Gastroesophageal sphincter (tissue), 3 donors: Measurements from ENCODE around the gene NT5DC1.

Experiments
- CTCF ChIP-seq, 4 experiments: fragments of 200-600 bp in 2 of 4; fragments of 450-650 bp in 2 of 4; sonication (generic) in 1 of 4; IDR thresholded peaks; one replicate each; pipeline ENCODE4 v1.5.1; 2017 to 2019; ENCODE audit warnings: antibody characterized with exemption in 4 of 4, mild to moderate bottlenecking in 2 of 4, moderate library complexity in 2 of 4
- EP300 ChIP-seq: sonication (generic); formaldehyde crosslinking; IDR thresholded peaks from one replicate; pipeline ENCODE4 v1.6.1; 2017; ENCODE audit warnings: antibody characterized with exemption, mild to moderate bottlenecking
- POLR2A ChIP-seq, 2 donors: fragments of 450-650 bp; IDR thresholded peaks; one replicate each; pipeline ENCODE4 v1.6.1; 2017; ENCODE audit warnings: antibody characterized with exemption in 2 of 2, mild to moderate bottlenecking in 2 of 2, moderate library complexity in 1 of 2
- POLR2AphosphoS5 ChIP-seq: sonication (generic); formaldehyde crosslinking; IDR thresholded peaks from one replicate; pipeline ENCODE4 v1.6.1; 2017; ENCODE audit warnings: antibody characterized with exemption

- no peak for TF ChIP-seq CTCF (IDR thresholded peaks at IDR 0.05)
- TF ChIP-seq POLR2A (IDR thresholded peaks at IDR 0.05), result no peak
- TF ChIP-seq POLR2AphosphoS5, result no peak
- no peak for TF ChIP-seq EP300
Observed at GRCh38 chr6:116263353-116263752, 162.7 kb downstream of the NT5DC1 start.
